Measurements from ENCODE around the gene DNAI2. TPM values are rescaled to one million over a fixed set of nuclear protein-coding genes. Genes with fewer than 3 reads are reported as not detected.

The DNAI2 gene
- total and polyA plus RNA-seq, 9 of the 15 experiments (the other 6 are each of a cell fraction or from before 2014, with no cell fraction given), result not detected

DNA sequence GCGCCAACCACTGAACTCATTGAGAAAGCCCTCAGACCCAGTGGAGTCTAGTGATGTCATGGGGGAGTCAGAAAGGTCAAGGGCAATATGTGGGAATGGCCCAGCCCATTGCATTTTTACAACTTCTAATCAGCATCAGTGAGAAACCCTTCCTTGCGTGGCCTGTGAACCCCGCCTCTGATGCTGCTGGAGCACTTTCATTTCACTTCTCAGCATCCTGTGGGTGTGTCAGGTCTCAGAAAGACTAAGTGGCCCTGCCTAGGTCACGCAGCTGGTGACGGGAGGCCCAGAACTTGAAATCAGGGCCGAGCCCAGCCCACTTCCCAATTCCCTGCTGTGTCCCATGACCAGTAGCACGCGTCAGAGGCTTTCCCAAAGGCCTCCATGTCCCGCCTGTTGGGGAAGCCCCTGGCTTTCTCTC lies 6.1 kb downstream of the DNAI2 start:
- H3K9ac ChIP-seq (ENCODE audit: insufficient read depth in 1 of 2, low read depth in 2 of 2, low read length in 2 of 2), result no peak overlapping the region
- no peak overlapping the region for H2AFZ ChIP-seq (ENCODE audit: low read depth, low read length)
- H3K27me3 ChIP-seq (ENCODE audit: control insufficient read depth in 2 of 2, insufficient read depth in 2 of 2, low read length in 2 of 2), result peaks cover 10 to 16% of the 10 kb centered on the region in 2 experiments
- H4K20me1 ChIP-seq (replicated peaks; ENCODE audit: control insufficient read depth, insufficient read depth, low read length), result no peaks in the 10 kb centered on the region
- in situ Hi-C loops (cut with MboI), result loop anchor here (5.0 kb wide), 1 partner anchor 63 kb away; no protein-coding TSS in a partner anchor
- H3K36me3 ChIP-seq (ENCODE audit: control insufficient read depth, insufficient read depth, low read length), result no peaks in the 10 kb centered on the region
- peaks cover 14 to 24% of the 10 kb centered on the region in 2 experiments for H3K4me1 ChIP-seq (replicated peaks in 1 of 2; ENCODE audit: control insufficient read depth in 2 of 2, insufficient read depth in 2 of 2, low read length in 2 of 2)
- H3K27ac ChIP-seq (ENCODE audit: extremely low read depth, low read depth, low read length), result no peak overlapping the region
- BruUV-seq (replicated peaks), result no TSS peak
- POLR2A ChIA-PET, result interaction anchor here (0.6 kb wide), 1 partner anchor 22 kb away, joined by 3 read pairs; no protein-coding TSS in a partner anchor
- no peaks in the 10 kb centered on the region for H3K9me3 ChIP-seq (replicated peaks; ENCODE audit: control insufficient read depth, insufficient read depth, low read depth, low read length)
- ATAC-seq (no peak), DNase-seq (ENCODE audit: extremely low read depth in 1 of 4, low spot score in 3 of 4) (no peak), FAIRE-seq (no peak)
- no peaks in the 10 kb centered on the region for H3K9me1 ChIP-seq (ENCODE audit: control insufficient read depth, insufficient read depth, low read length)
- H3K79me2 ChIP-seq (ENCODE audit: control insufficient read depth, insufficient read depth, low read length), result no peaks in the 10 kb centered on the region
- 7% methylated on average over 8 of the region's 9 CpGs for WGBS (ENCODE audit: insufficient coverage, low coverage, missing lambda C conversion rate)
- no peak overlapping the region for H3K4me2 ChIP-seq (ENCODE audit: insufficient read depth, low read length)
- intact Hi-C loops (cut with micrococcal nuclease), result loop anchor here (5.0 kb wide), 1 partner anchor 68 kb away; the partner anchor contains the start of gene TTYH2
- CTCF ChIA-PET (ENCODE audit: low intra/inter-chr PET ratio), result no interaction called here
- H3K4me3 ChIP-seq, result no peak overlapping the region
- TF ChIP-seq, protein P1, sequence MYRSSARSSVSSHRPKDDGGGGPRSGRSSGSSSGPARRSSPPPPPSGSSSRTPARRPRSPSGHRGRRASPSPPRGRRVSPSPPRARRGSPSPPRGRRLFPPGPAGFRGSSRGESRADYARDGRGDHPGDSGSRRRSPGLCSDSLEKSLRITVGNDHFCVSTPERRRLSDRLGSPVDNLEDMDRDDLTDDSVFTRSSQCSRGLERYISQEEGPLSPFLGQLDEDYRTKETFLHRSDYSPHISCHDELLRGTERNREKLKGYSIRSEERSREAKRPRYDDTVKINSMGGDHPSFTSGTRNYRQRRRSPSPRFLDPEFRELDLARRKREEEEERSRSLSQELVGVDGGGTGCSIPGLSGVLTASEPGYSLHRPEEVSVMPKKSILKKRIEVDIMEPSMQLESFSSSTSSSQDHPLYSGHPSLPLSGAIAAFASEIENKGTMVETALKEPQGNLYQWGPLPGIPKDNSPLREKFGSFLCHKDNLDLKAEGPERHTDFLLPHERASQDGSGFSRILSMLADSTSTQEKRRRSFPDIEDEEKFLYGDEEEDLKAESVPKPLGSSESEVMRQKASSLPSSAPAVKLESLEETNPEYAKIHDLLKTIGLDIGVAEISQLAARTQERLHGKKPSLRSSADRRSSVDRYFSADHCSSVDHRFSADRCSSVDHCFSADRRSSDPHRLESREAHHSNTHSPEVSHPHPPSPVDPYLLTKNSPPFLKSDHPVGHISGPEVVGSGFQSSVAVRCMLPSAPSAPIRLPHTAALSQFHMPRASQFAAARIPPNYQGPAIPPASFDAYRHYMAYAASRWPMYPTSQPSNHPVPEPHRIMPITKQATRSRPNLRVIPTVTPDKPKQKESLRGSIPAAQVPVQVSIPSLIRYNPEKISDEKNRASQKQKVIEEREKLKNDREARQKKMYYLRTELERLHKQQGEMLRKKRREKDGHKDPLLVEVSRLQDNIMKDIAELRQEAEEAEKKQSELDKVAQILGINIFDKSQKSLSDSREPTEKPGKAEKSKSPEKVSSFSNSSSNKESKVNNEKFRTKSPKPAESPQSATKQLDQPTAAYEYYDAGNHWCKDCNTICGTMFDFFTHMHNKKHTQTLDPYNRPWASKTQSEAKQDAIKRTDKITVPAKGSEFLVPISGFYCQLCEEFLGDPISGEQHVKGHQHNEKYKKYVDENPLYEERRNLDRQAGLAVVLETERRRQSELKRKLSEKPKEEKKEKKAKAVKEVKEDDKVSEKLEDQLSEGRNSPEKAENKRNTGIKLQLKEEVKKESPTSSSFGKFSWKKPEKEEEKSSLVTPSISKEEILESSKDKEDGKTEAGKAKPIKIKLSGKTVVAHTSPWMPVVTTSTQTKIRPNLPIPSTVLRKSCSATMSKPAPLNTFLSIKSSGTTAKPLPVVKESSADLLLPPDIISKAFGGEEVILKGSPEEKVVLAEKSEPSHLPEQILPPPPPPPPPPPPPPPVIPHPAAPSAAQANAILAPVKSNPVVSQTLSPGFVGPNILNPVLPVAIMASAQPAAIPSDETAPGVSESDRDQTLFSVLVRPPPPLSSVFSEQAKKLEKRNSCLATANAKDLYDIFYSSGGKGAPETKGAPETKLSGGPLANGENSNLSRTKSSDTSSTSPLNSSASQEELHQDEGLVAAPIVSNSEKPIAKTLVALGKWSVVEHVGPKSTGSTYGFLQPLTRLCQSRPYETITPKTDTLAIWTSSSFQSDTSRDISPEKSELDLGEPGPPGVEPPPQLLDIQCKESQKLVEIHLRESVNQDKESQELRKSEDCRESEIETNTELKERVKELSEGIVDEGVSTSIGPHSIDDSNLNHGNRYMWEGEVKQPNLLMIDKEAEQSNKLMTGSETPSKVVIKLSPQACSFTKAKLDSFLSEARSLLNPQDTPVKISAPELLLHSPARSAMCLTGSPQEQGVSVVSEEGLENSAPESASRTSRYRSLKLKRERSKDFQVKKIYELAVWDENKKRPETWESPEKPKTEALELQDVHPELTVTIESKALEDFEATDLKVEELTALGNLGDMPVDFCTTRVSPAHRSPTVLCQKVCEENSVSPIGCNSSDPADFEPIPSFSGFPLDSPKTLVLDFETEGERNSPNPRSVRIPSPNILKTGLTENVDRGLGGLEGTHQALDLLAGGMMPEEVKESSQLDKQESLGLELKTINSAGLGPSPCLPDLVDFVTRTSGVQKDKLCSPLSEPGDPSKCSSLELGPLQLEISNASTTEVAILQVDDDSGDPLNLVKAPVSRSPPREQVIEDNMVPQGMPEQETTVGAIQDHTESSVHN (IDR thresholded peaks at IDR 0.05; ENCODE audit: borderline replicate concordance in 1 of 2, low read depth in 1 of 2), result no peak
- TF ChIP-seq, protein P2, sequence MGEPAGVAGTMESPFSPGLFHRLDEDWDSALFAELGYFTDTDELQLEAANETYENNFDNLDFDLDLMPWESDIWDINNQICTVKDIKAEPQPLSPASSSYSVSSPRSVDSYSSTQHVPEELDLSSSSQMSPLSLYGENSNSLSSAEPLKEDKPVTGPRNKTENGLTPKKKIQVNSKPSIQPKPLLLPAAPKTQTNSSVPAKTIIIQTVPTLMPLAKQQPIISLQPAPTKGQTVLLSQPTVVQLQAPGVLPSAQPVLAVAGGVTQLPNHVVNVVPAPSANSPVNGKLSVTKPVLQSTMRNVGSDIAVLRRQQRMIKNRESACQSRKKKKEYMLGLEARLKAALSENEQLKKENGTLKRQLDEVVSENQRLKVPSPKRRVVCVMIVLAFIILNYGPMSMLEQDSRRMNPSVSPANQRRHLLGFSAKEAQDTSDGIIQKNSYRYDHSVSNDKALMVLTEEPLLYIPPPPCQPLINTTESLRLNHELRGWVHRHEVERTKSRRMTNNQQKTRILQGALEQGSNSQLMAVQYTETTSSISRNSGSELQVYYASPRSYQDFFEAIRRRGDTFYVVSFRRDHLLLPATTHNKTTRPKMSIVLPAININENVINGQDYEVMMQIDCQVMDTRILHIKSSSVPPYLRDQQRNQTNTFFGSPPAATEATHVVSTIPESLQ (CRISPR knock-in tag; IDR thresholded peaks at IDR 0.05), result no peak
- TF ChIP-seq, protein P3, sequence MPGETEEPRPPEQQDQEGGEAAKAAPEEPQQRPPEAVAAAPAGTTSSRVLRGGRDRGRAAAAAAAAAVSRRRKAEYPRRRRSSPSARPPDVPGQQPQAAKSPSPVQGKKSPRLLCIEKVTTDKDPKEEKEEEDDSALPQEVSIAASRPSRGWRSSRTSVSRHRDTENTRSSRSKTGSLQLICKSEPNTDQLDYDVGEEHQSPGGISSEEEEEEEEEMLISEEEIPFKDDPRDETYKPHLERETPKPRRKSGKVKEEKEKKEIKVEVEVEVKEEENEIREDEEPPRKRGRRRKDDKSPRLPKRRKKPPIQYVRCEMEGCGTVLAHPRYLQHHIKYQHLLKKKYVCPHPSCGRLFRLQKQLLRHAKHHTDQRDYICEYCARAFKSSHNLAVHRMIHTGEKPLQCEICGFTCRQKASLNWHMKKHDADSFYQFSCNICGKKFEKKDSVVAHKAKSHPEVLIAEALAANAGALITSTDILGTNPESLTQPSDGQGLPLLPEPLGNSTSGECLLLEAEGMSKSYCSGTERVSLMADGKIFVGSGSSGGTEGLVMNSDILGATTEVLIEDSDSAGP (CRISPR knock-in tag; IDR thresholded peaks at IDR 0.05), result no peak
- TF ChIP-seq ESRRA (IDR thresholded peaks at IDR 0.05; ENCODE audit: borderline replicate concordance, low read depth) (peak; percentile 23; the same call in 1 of the 2 replicates), ZZZ3 (IDR thresholded peaks at IDR 0.05) (no peak), ESRRB (CRISPR knock-in tag; IDR thresholded peaks at IDR 0.05; ENCODE audit: borderline replicate concordance) (no peak), XRCC5 (IDR thresholded peaks at IDR 0.05; ENCODE audit: low read depth, low read length) (no peak)
- TF ChIP-seq, protein P4, sequence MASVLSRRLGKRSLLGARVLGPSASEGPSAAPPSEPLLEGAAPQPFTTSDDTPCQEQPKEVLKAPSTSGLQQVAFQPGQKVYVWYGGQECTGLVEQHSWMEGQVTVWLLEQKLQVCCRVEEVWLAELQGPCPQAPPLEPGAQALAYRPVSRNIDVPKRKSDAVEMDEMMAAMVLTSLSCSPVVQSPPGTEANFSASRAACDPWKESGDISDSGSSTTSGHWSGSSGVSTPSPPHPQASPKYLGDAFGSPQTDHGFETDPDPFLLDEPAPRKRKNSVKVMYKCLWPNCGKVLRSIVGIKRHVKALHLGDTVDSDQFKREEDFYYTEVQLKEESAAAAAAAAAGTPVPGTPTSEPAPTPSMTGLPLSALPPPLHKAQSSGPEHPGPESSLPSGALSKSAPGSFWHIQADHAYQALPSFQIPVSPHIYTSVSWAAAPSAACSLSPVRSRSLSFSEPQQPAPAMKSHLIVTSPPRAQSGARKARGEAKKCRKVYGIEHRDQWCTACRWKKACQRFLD (CRISPR knock-in tag; IDR thresholded peaks at IDR 0.05), result no peak

Measured in K562 (cell line).